SK-N-SH treated with all-trans-retinoic acid at 6 μM for 48 hours (cell line): ENCODE measurements around the gene SYTL5.

Experiments used
- ARNTL ChIP-seq: fragments of 450-650 bp; formaldehyde crosslinking; IDR thresholded peaks from 2 replicates; pipeline ENCODE4 v1.5.0; 2020; ENCODE audit warnings: low read depth, mild to moderate bottlenecking, moderate library complexity, borderline replicate concordance
- BACH2 ChIP-seq: fragments of 250-450 bp; sonication (Bioruptor Pico); IDR thresholded peaks from 2 replicates; pipeline ENCODE4 v1.9.0; 2021; ENCODE audit warnings: mild to moderate bottlenecking, borderline replicate concordance
- CSDC2 ChIP-seq: fragments of 250-450 bp; sonication (Bioruptor Pico); IDR thresholded peaks from 2 replicates; pipeline ENCODE4 v1.5.0; 2020; ENCODE audit warnings: mild to moderate bottlenecking, moderate library complexity
- CSRNP3 ChIP-seq: fragments of 250-450 bp; sonication (Bioruptor Pico); IDR thresholded peaks from 2 replicates; pipeline ENCODE4 v1.5.1; 2021; ENCODE audit warnings: mild to moderate bottlenecking, moderate library complexity
- GLIS3 ChIP-seq: fragments of 250-450 bp; sonication (Bioruptor Pico); IDR thresholded peaks from 2 replicates; pipeline ENCODE4 v1.5.0; 2020; ENCODE audit warnings: mild to moderate bottlenecking, moderate library complexity
- PATZ1 ChIP-seq: fragments of 250-450 bp; sonication (Bioruptor Pico); IDR thresholded peaks from 2 replicates; pipeline ENCODE4 v1.8.0; 2020; ENCODE audit warnings: mild to moderate bottlenecking, moderate library complexity, borderline replicate concordance
- SNAI2 ChIP-seq: fragments of 250-450 bp; sonication (Bioruptor Pico); IDR thresholded peaks from 2 replicates; pipeline ENCODE4 v1.5.0; 2020; ENCODE audit warnings: mild to moderate bottlenecking, moderate library complexity
- TOX ChIP-seq: fragments of 250-450 bp; sonication (Bioruptor Pico); IDR thresholded peaks from 2 replicates; pipeline ENCODE4 v1.8.0; 2021; ENCODE audit warnings: mild to moderate bottlenecking, moderate library complexity, borderline replicate concordance
- ZFP30 ChIP-seq: fragments of 450-650 bp; formaldehyde crosslinking; IDR thresholded peaks from 2 replicates; pipeline ENCODE4 v1.5.0; 2022; ENCODE audit warnings: mild to moderate bottlenecking, moderate library complexity
- ZNF565 ChIP-seq: fragments of 450-650 bp; formaldehyde crosslinking; conservative IDR thresholded peaks from 2 replicates; pipeline ENCODE4 v1.5.0; 2020; ENCODE audit warnings: low read depth, mild to moderate bottlenecking, moderate library complexity
- ZNF70 ChIP-seq: fragments of 450-650 bp; formaldehyde crosslinking; IDR thresholded peaks from 2 replicates; pipeline ENCODE4 v1.5.0; 2020; ENCODE audit warnings: mild to moderate bottlenecking, moderate library complexity
- ZNF8 ChIP-seq: fragments of 450-650 bp; formaldehyde crosslinking; IDR thresholded peaks from 2 replicates; pipeline ENCODE4 v1.5.0; 2020; ENCODE audit warnings: mild to moderate bottlenecking, moderate library complexity

- no peak for TF ChIP-seq SNAI2 (CRISPR knock-in tag)
- TF ChIP-seq CSRNP3 (CRISPR knock-in tag), result no peak
- TF ChIP-seq ZNF565 (CRISPR knock-in tag), result no peak
- no peak for TF ChIP-seq TOX
- no peak for TF ChIP-seq PATZ1
- TF ChIP-seq ZFP30 (CRISPR knock-in tag), result no peak
- TF ChIP-seq GLIS3 (CRISPR knock-in tag), result no peak
- no peak for TF ChIP-seq ZNF70 (CRISPR knock-in tag)
- TF ChIP-seq BACH2, result no peak
- TF ChIP-seq ZNF8 (CRISPR knock-in tag), result no peak
- TF ChIP-seq CSDC2 (CRISPR knock-in tag), result no peak
- no peak for TF ChIP-seq ARNTL (CRISPR knock-in tag)
Measured at GRCh38 chrX:38036466-38036865, 30.1 kb downstream of the SYTL5 start.
